AG08395 (cell line): Measurements from ENCODE around the gene NNMT.
A peak's percentile ranks its signal among the peaks of the same experiment; 100 is the strongest.

Experiments used
- DNase-seq: peaks from one replicate; pipeline ENCODE4 v3.0.0; 2012; ENCODE audit warnings: mixed read lengths, low spot score

The NNMT gene

DNA sequence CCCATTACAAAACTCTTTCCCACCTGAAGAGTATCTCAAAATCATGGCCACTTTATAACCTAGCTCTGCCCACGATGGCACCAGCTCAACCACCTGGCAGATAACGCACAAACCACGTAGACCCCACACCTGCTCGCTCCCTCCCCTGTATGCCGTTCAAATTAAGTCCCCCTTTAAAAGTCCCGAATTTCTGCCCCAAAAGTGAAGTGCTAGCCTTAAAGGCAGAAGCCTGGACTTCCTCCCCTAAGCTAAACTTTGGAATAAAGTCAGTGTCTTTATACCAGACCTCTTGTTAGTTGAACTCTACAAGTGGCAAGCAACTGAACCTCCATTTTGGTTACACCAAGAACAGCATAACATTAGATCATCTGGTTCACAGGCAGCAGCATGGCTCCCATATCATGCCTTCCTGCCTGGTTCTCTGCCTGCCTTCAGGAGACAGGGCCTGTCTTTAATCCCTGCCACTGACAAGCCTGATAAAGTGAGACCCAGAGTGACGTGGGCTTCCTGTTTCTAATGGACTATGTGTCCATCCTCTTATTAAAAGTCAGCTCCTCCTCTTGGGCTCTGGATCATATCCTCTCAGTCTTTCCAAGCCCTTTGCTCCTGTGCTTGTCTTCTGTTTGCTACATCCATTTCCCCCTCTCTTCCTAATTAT lies 32.6 kb upstream of the NNMT start:
- no peak for DNase-seq

DNA sequence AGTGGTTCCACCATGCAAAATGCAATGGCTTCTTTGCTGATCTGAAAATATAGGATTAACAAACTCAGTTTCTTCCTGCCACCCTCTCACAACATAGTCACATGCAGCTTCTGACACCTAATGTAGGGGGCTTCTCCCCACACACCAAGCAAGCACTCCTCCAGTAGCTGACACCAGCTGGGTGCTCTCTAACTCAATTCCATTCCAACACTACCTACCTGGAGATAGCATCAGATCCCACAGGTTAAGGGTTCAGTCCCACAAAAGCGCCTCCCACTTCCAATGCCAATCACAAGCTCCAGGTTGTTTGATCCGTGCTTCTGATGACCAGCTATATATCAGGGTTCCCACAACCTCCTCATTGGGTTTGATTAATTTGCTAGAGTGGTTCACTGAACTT lies 31.8 kb upstream of the NNMT start:
- no peak for DNase-seq

DNA sequence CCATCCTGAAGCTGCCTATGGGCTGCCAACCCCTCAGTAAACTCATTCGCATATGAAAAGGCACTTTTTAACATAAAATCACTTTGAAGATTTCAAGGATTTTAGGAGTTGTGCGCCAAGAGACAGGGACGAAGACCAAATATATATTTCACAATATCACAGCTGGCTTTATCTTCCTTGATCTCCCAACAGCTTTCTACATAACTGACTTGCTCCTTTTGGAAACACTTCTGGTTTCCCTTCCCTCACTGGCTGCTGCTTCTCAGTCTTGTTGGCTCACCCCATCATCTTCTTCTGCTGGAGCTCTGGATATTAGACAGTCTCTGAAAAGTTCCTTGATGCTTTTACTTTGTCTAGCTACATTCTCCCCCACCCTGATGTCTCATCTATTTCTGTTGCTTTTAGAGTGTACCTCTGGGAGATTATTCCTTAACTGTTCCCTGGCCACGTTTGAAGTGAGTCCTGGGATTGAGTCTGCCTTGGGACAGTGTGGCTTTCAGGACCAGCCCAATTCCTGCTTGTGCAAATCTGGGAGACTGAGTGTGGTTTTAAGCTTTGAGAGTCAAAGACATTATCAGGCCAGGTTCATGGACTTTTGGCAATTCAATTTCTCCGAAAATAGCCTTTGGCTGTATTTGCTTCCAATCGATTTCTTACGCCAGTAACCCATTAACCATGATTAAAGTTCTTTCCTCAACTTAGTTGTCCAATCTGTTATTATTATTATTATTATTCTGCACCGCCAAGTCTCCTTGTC lies 30.9 kb upstream of the NNMT start:
- DNase-seq: no peak

DNA sequence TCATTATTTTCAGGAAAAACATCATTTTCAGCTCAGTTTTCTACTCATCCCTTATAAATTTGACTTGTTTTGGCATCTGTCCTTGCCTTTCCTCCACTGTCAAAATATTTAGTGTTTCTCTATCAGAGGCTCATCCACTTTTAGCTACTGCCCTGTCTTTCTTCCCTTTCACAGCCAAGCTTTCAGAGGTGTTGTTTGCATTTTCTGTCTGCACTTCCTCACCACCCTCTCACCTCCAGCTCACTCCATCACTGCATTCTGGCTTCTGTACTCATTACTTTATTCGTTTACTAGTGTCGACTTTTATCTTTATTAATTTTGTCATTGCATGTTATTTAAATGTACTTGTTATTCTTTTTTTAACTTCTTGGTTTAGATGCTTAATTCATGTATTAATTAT lies 26.7 kb upstream of the NNMT start:
- no peak for DNase-seq

DNA sequence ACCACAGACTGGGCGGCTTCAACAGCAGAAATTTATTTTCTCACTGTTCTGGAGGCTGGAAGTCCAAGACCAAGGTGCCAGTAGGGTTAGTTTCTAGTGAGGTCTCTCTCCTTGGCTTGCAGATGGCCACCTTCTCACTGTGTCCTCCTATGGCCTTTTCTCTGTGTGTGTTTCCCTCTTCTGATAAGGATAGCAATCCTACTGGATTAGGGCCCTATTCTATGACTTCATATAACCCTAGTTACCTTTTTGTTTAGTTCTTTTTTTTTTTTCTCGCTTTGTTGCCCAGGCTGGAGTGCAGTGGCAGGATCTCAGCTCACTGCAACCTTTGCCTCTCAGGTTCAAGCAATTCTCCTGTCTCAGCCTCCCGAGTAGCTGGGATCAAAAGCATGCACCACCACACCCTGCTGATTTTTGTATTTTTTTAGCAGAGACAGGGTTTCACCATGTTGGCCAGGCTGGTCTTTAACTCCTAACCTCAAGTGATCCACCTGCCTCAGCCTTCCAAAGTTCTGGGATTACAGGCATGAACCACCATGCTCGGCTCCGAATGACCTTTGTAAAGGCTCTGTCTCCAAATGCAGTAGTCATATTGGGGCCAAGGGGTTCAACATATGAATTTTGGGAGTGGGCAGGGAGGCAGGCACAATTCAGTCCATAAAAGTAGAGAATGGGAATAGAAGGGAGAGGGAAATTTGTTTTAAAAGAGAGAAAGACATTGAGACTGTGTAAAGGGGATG lies 25.5 kb upstream of the NNMT start:
- DNase-seq: no peak

DNA sequence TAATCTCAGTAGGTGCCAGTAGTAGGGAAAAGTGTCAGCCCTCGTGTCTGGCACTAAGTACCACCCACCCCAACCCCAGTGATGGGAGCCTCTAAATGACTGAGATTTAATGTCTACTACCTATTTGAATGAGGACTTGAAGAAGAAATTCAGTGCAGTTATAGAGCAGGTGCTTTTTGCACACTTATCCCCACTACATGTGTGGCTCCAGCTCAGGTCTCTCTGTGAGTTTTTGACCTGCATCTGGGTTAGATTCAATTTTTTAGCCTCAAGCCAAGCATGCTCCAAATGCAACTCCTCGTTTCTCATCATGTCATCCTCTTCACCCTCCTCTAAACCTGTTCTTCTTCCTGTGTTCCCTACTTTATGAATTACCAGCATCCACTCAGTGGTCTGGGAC lies 24.9 kb upstream of the NNMT start:
- DNase-seq: no peak

DNA sequence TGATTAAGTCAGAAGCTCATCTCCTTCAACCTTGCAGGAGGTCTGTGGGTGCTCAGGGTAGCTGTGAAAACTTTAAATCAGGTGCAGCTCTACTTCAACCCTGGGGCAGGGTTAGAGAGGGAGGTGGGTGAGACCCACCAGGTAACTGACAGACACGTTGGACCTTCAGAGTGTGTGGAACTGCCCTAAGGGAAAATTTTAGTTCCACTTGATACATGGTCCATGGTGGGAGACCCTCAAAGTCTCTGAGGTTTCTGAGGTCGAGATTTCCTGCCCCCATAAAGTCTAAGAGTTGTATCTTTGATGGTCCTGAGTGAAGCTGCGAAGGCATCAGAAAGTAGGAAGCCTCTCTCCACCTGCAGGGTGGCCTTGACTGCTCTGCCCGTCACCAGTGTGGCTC lies 23.9 kb upstream of the NNMT start:
- no peak for DNase-seq

DNA sequence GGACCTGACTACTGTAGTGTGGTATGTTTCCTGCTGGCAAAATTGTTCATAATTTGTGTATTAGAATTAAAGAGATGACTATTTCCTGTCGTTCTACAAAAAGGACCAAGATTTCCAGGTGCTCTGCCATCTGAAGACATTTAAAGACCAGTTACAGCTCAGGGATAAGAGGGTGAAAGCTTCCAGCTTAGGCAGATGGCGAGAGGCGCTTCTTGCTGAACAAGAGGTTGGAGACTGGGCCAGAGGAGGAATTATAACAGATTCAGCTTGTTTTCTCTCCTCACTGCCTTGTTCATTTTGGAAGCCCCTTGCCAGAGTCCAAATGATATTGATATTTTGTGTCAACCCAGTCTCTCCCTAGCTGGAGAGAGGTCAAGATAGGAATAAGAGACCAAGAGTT lies 23.1 kb upstream of the NNMT start:
- no peak for DNase-seq

DNA sequence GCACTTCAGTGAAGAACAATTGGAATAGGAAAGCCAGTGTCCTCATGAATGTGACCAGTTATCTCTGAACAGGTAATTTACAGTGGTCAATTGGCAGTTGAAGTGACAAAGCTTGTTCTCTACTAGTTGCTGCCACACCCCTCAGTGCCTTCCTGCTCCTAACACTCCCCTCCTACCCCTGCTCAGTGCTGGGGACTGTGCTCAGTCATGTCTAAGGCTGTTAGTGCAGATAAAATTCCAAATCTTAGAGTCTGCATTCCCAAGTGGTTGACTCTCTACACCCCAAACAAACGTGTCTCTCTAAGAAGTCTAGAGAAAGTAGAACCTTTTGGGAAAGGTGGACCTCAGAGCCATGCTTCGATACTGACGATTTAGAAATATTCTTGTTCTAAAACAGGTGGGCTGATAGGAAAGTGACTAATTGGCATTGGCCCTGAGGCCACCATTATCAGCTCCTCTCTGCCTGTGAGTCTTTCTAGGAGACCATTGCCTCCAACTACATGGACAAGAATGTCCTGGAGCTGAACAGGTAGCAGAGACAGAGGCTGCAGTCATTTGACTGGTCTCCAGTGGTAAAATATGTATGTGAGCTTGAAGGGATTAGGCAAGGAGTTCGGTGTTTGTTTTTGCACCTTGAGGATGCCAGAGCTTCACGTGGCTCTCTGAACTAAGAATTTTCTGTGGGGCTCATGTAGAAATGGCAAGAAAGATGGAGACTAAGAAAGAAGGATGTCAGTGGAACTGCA lies 22.1 kb upstream of the NNMT start:
- no peak for DNase-seq

DNA sequence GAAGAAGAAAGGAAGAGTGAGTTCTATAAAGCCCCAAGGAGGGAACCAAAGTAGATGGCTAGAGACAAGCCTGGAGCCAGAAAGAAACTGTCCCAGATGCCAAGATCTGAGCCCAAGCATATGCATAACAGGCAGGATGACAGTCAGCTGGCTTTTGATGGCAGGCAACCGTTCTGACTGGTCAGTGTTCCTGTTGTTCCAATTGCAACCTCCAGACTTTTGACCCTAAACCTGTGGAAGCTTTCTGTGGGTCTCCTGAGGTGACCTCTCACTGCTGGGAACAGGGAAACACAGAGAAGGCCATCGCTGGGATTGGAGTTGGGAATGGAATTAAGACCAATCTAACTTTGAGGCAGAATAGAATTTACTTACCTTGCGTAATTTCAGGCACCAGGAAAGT lies 21.6 kb upstream of the NNMT start:
- DNase-seq: no peak

DNA sequence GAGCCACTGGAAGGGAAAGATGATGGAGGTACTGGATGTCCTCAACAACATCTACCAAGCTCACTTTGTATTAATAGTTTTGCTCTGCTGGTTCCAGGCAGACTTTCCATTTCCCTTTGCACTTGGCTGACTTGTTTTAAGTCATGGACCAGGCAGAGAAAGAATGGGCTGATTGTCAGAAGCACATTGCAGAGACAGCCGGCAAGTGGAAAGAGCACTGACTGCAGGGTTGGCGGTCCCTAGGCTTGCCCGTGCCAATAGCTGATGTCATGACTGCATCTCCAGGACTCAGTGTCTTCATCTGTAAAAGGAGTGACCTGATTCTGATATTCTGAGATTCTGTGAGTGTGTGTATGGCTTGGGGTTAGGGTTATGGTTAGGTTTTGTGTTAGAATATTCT lies 20.9 kb upstream of the NNMT start:
- DNase-seq: no peak

DNA sequence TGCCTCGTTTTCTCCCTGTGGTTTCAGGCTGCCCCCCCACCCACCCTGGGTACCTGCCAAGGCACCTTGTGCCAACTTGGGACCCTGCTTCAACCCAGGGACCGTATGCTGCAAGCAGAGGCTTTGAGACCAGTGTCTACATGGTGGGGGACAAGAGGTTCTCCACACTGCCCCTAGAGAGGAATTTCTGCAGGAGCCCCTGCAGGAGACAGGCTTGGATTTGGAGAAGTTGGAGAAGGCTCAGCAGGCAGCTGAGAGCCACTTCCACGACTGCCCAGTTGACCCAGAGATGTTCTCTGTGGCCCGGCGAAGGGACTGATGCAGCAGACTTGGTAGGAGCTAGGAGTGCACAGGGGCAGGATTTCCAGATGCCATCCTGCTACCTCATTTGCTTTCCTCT lies 20.1 kb upstream of the NNMT start:
- DNase-seq: no peak

DNA sequence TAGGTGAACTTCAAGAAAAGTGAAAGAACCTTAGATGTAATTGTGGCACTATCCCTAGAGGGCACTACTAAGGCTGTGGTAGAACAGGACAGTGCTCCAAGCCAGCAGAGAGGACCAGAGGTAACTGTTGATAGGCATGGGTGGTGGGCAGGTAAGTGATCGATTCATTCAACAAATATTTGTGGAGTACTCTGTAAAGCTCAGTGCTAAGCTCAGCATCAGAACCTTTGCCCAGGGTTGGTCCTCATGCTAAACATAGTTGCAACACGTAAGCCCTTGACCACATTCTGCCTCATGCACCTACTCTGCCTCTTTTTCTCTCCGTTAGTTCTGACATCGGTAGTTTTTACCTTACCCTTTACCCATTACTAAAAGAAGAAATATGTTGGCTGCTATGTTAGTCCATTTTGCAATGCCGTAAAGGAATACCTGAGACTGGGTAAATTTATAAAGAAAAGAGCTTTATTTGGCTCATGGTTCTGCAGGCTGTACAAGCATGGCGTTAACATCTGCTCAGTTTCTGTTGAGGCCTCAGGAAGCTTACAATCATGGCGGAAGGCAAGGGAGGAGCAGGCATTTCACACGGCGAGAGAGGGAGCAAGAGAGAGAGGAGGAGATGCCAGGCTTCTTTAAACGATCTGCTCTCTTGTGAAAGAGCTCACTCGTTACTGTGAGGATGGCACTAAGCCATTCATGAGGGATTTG lies 18.4 kb upstream of the NNMT start:
- DNase-seq: no peak

DNA sequence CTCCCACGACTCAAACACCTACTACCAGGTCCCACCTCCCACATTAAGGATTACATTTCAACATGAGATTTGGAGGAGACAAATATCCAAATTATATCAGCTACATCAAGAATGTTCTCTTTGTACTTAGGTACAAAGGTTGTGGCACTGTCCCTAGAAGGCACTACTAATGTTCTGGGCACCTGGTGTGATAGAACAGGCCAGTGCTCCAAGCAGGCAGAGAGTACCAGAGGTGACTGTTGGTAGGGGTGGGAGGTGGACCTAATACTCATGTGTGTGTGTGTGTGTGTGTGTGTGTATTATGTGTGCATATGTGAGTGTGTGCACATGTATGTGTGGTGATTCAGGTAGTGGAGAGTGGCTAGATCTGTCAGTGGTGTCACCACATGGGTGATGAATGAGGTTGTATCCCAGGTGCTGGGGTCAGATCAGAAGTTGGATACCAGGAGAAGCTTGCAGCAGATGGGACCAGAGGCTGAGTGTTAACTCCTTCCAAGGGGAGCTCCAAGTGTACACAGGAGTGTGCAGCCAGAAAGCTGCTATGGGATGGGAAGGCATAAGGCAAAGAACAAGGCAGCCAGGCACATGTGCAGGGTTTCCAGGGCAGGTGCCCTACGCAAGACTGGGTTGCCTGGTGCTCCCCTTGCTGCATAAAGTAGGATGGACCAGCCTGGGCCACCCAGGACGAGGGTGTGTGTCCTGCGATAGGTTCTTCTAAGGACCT lies 17.7 kb upstream of the NNMT start:
- no peak for DNase-seq

DNA sequence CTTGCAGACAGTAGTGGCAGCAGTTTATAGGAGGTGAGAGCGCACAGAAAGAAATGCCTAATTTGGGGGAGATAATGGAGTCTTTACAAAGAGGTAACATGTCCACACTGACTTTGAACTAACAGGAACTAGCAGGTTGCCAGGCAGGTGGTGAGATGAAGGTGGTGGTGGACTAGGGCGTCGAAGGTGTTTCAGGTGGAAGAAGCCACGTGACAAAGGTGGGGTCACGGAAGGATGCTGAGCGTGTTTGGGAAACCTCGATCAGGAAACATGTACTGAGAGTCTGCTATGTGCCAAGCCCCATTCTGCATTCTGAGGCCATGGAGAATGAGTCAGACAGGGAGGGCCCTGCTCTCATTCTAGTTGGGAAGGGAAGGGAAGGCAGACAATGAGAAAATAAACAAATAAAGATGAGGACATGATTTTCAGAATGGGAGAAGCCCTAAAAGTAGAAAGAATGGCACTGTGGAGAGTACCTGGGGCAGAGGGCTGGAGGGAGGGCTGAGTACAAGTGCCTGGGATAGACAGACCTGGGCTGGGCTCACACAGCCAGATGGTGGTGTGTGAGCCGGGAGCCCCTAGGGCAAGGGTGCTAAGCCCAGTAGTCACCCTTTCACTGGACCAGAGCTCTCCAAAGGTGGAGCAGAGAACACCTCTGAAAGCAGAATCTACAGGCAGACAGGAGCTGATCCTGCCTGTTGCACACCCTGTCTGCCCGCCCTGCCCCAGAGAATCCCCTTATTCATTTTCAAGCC lies 16.2 kb upstream of the NNMT start:
- peak; percentile 86 for DNase-seq

DNA sequence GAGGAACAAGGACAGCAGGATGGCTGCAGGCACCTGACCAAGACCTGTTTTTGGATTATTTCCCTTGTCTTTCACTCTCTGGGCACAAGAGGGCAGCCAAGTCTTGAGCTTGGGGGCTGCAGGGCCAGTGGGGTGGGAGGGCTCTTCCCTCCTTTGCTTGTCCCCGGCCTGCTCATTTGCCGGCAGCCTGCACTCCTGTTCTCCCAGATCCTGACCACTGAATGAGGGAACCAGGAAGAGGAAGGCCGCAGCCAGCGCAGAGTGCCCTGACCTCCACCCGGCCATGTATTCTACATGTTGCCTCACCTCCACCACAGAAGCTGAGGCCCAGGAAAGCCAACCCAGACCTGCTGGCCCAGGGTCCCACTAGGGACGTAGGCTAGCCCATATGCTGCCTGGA lies 15.5 kb upstream of the NNMT start:
- DNase-seq: peak; percentile 91

DNA sequence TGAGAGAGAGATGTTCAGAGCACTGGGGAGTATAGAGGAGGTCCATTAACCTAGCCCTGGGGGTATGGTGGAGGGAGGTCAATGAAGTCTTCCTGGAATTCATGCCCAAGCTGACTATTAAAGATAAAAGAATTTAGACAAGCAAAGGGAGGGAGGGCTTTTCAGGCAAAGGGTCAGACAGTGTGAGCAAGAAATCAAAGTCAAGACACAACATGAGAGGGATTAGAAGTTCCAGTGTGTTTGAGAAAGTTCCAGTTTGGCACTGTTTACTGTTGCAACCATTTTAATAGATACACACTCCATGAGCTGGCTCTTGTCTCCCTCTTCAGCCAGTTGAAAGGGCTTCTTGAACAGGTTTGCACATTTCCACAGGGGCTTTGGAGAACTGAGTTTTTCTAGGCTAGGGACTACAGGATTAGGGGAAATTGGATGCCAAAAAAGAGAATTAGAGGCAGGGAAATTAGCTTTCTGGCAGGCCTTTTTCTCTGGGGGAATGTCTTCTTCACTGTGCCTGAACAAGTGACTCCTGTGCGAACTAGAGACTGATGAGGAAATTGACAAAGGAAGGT lies 14.7 kb upstream of the NNMT start:
- DNase-seq: no peak

DNA sequence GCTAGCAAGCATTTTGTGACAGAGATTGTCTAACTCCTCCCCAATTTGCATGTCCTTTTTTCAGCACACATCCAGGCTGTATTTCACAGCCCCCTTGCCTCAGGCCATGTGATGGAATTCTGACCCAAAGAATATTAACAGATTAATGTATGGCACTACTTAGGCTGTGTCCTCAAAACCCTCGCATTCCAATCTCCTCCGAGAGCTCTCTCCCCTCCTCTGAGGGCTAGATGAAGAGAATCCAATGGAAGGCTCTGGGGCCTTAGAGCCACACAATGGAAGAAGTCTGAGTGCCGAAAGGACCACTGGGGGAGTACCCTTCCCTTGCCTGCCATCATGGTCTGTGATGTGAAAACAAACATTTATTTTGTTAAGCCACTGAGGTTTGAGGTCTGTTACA lies 13.7 kb upstream of the NNMT start:
- no peak for DNase-seq

DNA sequence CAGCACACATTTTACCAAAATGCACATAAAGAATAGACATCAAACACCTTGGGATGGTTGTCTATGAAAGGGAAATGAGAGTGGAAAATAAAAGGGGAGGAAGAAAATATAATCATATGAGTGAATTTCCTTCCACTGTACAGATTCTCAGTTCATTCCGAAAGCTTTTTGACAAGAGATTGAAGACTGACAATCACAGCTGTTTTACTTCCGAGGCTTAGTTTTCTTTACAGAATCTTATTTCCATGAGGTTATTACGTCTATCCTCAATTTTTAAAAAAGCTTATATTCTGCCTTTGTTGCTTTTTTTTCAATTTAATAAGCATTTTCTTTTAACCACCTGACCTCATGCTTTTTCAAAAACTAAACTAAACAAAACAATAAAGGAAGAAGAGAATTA lies 12.8 kb upstream of the NNMT start:
- DNase-seq: no peak

DNA sequence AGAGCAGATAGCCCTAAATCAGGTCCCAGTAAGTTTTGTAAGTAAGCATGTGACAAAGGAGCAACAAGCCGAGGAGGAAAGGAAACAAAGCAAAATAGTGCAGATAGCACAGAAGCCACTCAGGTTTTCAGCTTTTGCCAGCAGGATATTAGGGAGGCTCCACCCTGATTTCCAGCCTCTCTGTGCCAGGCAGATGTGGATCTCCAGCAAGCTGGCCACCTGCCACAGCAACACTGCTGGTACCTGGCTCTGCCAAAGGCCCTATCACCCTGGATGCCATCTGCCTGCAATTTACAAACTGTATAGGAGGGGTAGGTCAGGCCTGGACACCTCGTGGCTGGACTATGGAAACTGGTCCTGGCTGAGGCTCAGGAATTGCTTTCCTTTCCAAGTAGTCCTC lies 12.2 kb upstream of the NNMT start:
- no peak for DNase-seq
